PFSK-1 (cell line): Measurements from ENCODE around the gene AASDH.

ENCODE experiments used
- FOXP2 ChIP-seq: optimal IDR thresholded peaks from 2 replicates; pipeline ENCODE3; 2011; ENCODE audit warnings: borderline replicate concordance, control low read depth, inconsistent platforms; ENCODE audit not compliant: insufficient read depth; ENCODE audit errors: extremely low read length, extremely low read depth
- POLR2AphosphoS5 ChIP-seq: IDR thresholded peaks from 2 replicates; pipeline ENCODE4 v1.6.1; 2012; ENCODE audit warnings: low read depth, mild to moderate bottlenecking, control low read depth, low read length, moderate library complexity
- SIN3A ChIP-seq: IDR thresholded peaks from 2 replicates; pipeline ENCODE4 v1.6.1; 2012; ENCODE audit warnings: mild to moderate bottlenecking, low read length, moderate library complexity, borderline replicate concordance; ENCODE audit not compliant: insufficient read depth
- TAF1 ChIP-seq: IDR thresholded peaks from 2 replicates; pipeline ENCODE4 v1.6.1; 2012; ENCODE audit warnings: low read length, control low read depth, borderline replicate concordance; ENCODE audit not compliant: insufficient read depth
- TF ChIP-seq, protein P1 (sequence below), 2 experiments: IDR thresholded peaks; 2 replicates each; pipeline versions ENCODE4 v1.6.1 to v1.8.0; 2011 to 2012; ENCODE audit warnings: low read depth in 2 of 2, low read length in 2 of 2, control low read depth in 1 of 2, inconsistent platforms in 1 of 2, mild to moderate bottlenecking in 1 of 2, moderate library complexity in 1 of 2; ENCODE audit not compliant: insufficient read depth in 1 of 2

DNA sequence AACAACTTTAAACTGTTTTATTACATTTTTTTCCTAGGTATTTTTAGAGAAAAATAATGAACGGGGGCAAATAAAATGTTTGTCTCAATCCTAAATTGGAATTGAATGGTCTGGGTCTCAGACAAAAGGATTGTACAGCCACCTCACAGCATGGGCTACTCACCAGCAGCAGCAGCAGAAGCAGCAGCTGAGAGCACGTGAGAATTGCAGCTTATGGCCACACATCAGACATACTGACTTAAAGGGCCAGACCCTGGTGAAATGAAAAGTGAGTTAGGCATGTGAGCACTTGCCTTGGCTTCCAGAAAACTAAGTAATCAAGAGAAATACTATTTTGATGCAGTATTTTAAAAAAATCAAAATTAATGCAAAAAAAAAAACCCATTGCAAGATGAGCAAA is 56.6 kb downstream of the AASDH start:
- TF ChIP-seq TAF1 (no peak), SIN3A (no peak), POLR2AphosphoS5 (no peak), FOXP2 (no peak)
- TF ChIP-seq, protein P1, sequence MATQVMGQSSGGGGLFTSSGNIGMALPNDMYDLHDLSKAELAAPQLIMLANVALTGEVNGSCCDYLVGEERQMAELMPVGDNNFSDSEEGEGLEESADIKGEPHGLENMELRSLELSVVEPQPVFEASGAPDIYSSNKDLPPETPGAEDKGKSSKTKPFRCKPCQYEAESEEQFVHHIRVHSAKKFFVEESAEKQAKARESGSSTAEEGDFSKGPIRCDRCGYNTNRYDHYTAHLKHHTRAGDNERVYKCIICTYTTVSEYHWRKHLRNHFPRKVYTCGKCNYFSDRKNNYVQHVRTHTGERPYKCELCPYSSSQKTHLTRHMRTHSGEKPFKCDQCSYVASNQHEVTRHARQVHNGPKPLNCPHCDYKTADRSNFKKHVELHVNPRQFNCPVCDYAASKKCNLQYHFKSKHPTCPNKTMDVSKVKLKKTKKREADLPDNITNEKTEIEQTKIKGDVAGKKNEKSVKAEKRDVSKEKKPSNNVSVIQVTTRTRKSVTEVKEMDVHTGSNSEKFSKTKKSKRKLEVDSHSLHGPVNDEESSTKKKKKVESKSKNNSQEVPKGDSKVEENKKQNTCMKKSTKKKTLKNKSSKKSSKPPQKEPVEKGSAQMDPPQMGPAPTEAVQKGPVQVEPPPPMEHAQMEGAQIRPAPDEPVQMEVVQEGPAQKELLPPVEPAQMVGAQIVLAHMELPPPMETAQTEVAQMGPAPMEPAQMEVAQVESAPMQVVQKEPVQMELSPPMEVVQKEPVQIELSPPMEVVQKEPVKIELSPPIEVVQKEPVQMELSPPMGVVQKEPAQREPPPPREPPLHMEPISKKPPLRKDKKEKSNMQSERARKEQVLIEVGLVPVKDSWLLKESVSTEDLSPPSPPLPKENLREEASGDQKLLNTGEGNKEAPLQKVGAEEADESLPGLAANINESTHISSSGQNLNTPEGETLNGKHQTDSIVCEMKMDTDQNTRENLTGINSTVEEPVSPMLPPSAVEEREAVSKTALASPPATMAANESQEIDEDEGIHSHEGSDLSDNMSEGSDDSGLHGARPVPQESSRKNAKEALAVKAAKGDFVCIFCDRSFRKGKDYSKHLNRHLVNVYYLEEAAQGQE (IDR thresholded peaks at IDR 0.05; ENCODE audit: insufficient read depth in 1 of 2, low read depth in 2 of 2, low read length in 2 of 2), result no peak
